ENCODE measurements around the gene TIGD3.

- no peak for TF ChIP-seq CTCF (IDR thresholded peaks at IDR 0.05; ENCODE audit: extremely low read depth in 1 of 2, insufficient read depth in 1 of 2, low read depth in 1 of 2, low read length in 2 of 2)
- no peak for TF ChIP-seq JUN (IDR thresholded peaks at IDR 0.05; ENCODE audit: borderline replicate concordance, insufficient read depth, insufficient read length, low read depth)
- TF ChIP-seq POLR2A (IDR thresholded peaks at IDR 0.05; ENCODE audit: low read depth, low read length), result no peak
- no peak for TF ChIP-seq EZH2 (IDR thresholded peaks at IDR 0.05; ENCODE audit: borderline replicate concordance, low read depth, low read length, severe bottlenecking)
- no peak for TF ChIP-seq MAX (IDR thresholded peaks at IDR 0.05; ENCODE audit: insufficient read depth, insufficient read length)
Measured at GRCh38 chr11:65379698-65380459, 25.3 kb downstream of the TIGD3 start.

Data from endothelial cell of umbilical vein (primary cell).